ENCODE results near the gene MAD1L1. TPM values are rescaled to one million over a fixed set of nuclear protein-coding genes. Genes with fewer than 3 reads are reported as not detected.

Gene MAD1L1
- total and polyA plus RNA-seq, 2 of the 4 experiments (the other 2 are of a cell fraction) = 29.0 to 40.9 TPM

DNA sequence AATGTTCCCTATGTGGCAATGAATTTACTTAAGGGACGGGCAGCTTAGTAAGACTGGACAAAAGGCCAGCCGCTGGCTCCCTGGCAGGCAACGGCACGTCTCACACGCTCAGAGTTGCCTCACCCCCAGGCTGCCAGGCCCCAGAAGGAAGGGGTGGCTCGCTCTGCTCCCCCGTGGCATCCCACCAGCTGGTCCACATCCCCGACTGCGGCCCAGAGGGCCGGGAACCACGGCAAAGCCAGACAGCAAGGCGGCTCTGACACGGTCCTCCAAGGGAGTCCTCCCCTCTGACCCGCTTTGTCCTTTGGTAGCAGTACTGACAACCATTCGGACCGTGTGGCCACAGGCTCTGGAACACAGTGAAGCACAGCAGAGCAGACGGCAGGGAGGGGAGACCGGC lies 43.4 kb upstream of the MAD1L1 start:
- CTCF ChIA-PET = interaction anchor here (0.6 kb wide), 1 partner anchor 81 kb away, joined by 4 read pairs; no protein-coding TSS in a partner anchor
- no peak for ATAC-seq (ENCODE audit: low read depth)

More for the DNA sequence above, 43.4 kb upstream of the MAD1L1 start:
- no peak overlapping the region for H2AK9ac ChIP-seq (replicated peaks; ENCODE audit: low read depth, low read length, poor library complexity)
- TF ChIP-seq NFE2L2 (IDR thresholded peaks at IDR 0.05; ENCODE audit: low read depth, low read length) (no peak), BHLHE40 (IDR thresholded peaks at IDR 0.05; ENCODE audit: low read depth, low read length) (no peak), FOS (IDR thresholded peaks at IDR 0.05; ENCODE audit: low read depth, low read length) (no peak), CTCF (conservative IDR thresholded peaks at IDR 0.05; ENCODE audit: low read depth, low read length) (no peak), MXI1 (IDR thresholded peaks at IDR 0.05; ENCODE audit: borderline replicate concordance, low read depth, low read length) (no peak)
- H2AFZ ChIP-seq (replicated peaks; ENCODE audit: low read length, poor library complexity) = no peak overlapping the region
- H4K5ac ChIP-seq (ENCODE audit: low read depth, low read length) = no peak overlapping the region
- no peaks in the 10 kb centered on the region for H3K9me3 ChIP-seq (ENCODE audit: control insufficient read depth, insufficient read depth, low read length)
- H3K14ac ChIP-seq (replicated peaks; ENCODE audit: low read depth, low read length) = no peak overlapping the region
- no peak overlapping the region for H3K18ac ChIP-seq (ENCODE audit: low read depth, low read length)
- peaks cover 19% of the 10 kb centered on the region for H3K36me3 ChIP-seq (ENCODE audit: control insufficient read depth, insufficient read depth, low read length)
- H3K56ac ChIP-seq (ENCODE audit: extremely low read depth, insufficient read depth, low read length) = no peak overlapping the region
- H2BK5ac ChIP-seq (ENCODE audit: low read depth, low read length, poor library complexity, severe bottlenecking) = no peak overlapping the region
- H4K8ac ChIP-seq (ENCODE audit: low read depth in 2 of 2, low read length in 2 of 2) = no peak overlapping the region
- no peak overlapping the region for H3K4me2 ChIP-seq (ENCODE audit: low read depth, low read length)
- dilution Hi-C loops (cut with HindIII; ENCODE audit: low sequenced_read_pairs, unreplicated experiment) = no loop called here
- no peak overlapping the region for H3K4me3 ChIP-seq (ENCODE audit: insufficient read depth, low read depth, low read length)
- peaks cover 4% of the 10 kb centered on the region for H4K20me1 ChIP-seq (ENCODE audit: insufficient read depth, low read length)
- H3K23ac ChIP-seq (ENCODE audit: low read depth, low read length) = no peak overlapping the region
- H3K9me1 ChIP-seq (ENCODE audit: insufficient read depth, low read length) = no peaks in the 10 kb centered on the region
- POLR2A ChIA-PET (ENCODE audit: unreplicated experiment) = no interaction called here
- in situ Hi-C loops (cut with MboI; ENCODE audit: low sequenced_read_pairs) = no loop called here
- no peak overlapping the region for H2BK120ac ChIP-seq (ENCODE audit: low read depth, low read length)
- no peak overlapping the region for H2BK20ac ChIP-seq (ENCODE audit: low read depth, low read length)
- peaks cover 6 to 21% of the 10 kb centered on the region in 2 experiments for H3K79me1 ChIP-seq (ENCODE audit: low read depth in 1 of 2, low read length in 2 of 2)
- H4K91ac ChIP-seq (ENCODE audit: insufficient read depth, low read depth, low read length) = no peak overlapping the region
- 88% methylated on average over 16 of the region's 18 CpGs; no CpG with 5 or more reads in 1 of the 2 experiments for WGBS, 2 experiments (ENCODE audit: extremely low coverage in 2 of 2, insufficient read length in 1 of 2)
- DNase-seq = no peak
- intact Hi-C loops (cut with micrococcal nuclease) = no loop called here
- H3K27me3 ChIP-seq (ENCODE audit: control insufficient read depth, insufficient read depth, low read length) = no peaks in the 10 kb centered on the region
- no peak overlapping the region for H3K4ac ChIP-seq (ENCODE audit: low read depth, low read length)
- H3K4me1 ChIP-seq (ENCODE audit: control insufficient read depth, insufficient read depth, low read length) = no peaks in the 10 kb centered on the region; the same call in 1 of the 2 replicates
- no peak overlapping the region for H3K9ac ChIP-seq (ENCODE audit: low read depth, low read length)
- H3K27ac ChIP-seq (ENCODE audit: insufficient read depth, low read length) = no peak overlapping the region
- H2AK5ac ChIP-seq (ENCODE audit: low read depth, low read length) = no peak overlapping the region
- BruUV-seq (replicated peaks) = no TSS peak
- no peak overlapping the region for H2BK15ac ChIP-seq (ENCODE audit: low read depth, low read length)
